Stimulated activated CD4-positive, alpha-beta T cell treated with anti-CD3 and anti-CD28 coated beads, TNF-alpha, amount 100 ng/mL, for 1 hour (primary cell): ENCODE results near the gene SOCS3.

ENCODE experiments used
- DNase-seq, 3 donors: peaks; one replicate each; pipeline ENCODE4 v3.0.0-alpha.2; 2020; ENCODE audit warnings: low read depth in 3 of 3, low spot score in 1 of 3

SOCS3 gene

DNA sequence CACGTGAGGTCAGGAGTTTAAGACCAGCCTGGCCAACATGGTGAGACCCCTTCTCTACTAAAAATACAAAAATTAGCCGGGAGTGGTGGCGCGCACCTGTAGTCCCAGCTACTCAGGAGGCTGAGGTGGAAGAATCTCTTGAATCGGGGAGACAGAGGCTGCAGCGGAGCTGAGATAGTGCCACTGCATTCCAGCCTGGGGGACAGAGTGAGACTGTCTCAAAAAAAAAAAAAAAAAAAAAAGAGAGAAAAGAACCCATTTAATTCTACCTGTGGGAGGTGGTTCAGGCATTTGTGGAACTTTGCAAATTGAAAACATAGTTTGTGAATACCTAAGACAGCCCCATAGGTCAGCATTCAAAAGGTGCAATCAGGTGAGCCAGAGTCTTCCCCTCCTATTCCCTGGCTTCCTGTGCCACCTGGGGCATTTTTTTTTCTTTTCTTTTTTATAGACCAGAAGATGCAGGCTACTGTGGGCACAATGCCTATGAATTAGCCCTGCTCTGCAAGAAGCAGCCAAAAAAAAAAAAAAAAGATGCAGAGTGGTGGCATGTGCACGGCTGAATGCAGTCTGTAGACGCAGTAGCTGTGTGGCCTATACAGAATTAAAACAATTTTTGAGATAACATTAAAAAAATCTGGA is 9.1 kb upstream of the SOCS3 start:
- no peak for DNase-seq

DNA sequence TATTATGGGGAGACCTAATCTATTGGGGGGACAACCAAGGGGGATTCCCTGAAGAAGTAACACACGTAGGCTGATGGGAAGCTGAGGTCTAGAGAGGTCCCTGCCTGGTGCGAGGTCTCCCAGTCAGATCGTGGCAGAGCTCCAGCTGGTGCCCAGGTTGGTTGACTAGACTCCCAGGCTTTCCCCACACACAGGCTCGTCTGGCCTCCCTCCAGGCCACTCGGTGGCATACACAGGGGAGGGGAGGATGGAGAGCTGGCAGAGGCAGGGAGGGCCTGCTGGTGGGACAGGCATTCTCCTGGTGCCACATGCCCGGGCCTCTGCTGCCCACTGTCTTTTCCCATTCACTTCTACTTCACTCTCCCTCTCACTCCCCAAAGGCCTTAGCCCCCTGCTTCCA is 8.5 kb upstream of the SOCS3 start:
- no peak for DNase-seq

DNA sequence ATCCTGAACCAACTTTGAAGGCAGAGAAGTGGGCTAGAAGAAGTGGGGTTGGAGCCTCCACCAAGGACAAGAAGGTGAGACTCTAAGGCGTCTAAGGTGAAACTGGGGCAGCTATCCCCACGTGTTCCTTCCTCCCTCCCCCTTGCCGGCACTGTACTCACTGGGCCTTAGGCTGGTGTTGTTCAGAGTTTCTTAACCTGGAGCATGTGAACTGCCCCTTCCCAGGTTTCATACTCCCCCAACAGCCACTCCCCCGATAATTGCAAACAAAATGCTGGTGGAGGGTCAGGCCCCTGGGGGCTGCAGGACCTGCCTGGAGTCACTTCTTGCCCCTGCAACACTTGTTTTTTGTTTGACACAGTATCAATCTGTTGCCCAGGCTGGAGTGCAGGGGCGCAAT is 7.3 kb upstream of the SOCS3 start:
- DNase-seq = no peak

DNA sequence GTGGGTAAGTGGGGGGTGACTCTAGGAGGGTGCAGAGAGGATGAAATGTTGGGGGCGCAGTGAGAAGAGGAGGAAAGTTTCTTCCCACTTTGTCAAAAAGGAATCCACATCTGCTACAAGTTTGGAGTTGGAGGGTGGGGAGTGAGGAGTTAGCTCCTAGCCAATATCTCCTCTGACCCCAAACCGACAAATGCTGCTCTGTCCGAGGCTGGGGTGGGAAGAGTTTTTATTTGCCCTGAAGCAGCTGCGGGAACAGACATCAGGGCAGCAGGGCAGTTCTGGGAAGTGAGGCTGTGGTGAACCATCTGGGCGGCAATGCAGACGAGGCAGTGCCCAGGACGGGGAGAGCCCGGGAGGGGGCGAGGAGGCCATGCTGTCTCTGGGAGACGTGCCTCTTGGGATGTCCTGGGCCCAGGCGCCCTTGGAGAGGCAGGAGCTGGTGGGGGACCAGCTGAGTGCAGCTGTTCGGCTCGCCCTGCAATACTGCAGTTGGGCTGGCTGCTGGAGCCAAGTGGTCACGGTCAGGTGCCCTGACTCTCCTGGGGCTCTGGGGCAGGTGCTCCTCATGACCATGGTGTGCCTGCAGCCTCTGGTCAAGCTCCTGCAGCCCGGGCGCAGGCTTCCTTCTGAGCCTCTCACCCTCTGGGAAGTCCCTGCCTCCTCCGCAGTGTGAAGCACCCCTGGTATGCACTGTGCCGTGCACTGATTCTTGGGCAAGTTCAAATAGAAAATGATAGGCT is 6.4 kb upstream of the SOCS3 start:
- DNase-seq = no peak

DNA sequence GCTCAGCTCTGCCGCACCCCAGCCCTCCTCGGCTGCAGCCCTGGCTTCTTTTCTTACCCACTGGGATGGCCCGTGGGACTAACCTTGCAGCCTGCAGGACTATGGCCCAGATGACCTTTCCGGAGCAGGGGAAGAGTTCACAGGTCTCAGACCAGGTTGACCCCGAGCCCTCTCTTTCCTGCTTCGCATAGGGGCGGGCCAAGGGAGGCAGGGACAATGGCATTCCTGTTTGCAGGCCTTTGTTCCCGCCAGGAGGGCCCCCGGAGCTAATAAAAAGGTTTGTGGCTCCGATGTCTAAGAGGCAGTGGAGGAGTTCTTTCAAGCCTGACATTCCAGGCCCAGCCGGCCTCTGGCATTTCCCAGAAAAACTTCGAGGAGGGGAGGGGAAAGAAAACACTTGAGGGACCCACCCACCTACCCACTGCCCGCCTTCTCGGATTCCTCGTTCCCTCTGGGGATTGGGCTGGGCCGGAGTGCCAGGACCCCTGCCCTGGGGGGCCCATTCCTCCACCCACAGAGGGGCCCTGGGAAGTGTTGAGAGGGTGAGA is 5.8 kb upstream of the SOCS3 start:
- no peak for DNase-seq

DNA sequence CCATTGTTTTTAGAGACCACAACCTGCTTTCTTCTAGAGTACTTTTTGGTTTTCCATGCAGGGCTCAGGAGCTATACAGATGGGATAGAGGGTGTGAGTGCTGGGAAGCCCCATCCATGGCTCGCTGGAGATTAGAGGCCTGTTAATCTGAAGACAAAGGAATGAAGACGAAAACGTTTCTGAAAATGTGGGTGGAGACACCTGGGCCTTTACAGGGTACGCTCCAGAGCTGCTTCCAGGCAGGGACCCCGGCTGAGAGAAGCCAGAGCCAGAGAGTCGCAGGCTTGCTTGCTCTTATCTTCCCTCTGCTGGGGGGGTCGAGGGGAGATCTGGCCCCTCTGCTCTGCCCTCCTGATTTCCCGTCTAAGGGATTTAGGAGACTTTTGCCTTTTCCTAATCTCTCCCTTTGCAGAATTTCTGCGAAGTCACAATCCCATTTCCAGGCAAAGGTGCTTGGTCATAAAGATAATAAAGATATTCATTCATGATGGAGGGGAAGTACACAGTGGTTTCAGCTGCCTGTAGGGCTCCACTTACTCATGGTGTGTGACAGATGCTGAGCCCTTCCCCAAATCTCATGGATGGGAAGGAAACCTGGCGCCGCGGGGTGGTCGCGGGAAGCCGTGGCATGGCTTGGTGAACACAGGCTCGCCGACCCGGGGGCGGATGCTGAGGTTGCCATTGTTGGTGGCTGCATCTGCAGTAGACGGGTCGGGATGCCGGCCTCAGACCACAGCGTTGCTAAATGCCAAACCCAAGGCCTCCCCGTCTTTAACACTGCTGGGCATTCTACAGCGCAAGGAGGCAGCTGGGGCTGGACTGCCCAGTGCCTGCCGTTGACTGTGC is 4.8 kb upstream of the SOCS3 start:
- no peak for DNase-seq

DNA sequence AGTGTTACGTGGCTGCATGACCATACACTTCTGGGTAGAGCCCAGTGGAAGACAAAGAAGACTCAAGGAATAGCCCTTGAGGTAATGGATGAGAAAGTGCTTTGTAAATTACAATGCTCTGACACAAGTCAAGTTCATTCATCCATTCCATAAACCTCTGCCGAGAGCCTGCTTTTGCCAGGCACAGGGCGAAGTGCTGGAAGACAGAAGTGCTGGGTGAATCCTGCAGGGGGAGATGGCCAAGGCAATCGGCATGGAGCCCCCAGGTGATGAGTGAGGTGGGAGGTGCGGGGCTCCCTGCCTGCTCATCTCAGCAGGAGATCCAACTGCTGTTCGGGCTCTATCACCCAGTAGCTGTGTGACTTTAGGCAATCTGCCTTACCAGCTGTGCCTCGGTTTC is 2.8 kb upstream of the SOCS3 start:
- no peak for DNase-seq

DNA sequence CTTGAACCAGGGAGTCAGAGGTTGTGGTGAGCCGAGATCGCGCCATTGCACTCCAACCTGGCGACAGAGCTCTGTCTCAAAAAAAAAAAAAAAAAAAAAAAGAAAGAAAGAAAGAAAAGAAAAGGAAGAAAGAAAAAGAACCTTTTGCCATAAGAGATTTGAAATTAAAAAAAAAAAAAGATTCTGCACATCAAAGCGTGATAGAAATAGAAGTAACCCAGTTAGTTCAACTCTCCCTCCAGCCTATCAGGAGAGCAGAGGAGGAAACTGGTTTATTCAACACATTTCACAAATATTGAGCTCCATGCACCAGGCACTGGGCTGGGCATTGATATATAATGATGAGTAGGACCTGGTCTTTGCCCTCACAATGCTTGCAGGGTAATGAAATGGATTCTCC is 2.4 kb upstream of the SOCS3 start:
- DNase-seq = no peak

DNA sequence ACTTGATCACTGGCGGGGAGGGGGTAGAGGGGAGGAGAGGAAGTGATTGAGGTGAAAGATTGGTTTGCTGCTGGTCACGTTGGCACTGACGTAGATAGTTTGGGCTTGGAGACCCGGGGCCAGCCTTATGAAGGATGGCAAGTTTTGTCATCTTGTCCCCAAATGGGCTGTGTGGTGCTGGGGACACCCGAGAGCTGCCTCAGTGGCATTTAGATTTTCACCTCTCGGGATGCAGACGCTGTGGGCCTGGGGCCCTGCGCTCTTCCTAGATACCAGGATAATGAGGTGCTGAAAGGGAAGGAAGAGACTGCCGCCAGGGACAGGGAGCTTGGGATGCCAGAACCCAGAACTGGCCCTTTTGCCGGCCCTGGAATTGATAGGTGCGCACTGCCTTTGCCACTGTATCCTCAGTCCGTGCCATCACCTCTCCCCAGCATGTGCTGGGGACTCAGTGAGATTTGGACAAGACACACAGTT is 1.4 kb upstream of the SOCS3 start:
- DNase-seq = no peak

DNA sequence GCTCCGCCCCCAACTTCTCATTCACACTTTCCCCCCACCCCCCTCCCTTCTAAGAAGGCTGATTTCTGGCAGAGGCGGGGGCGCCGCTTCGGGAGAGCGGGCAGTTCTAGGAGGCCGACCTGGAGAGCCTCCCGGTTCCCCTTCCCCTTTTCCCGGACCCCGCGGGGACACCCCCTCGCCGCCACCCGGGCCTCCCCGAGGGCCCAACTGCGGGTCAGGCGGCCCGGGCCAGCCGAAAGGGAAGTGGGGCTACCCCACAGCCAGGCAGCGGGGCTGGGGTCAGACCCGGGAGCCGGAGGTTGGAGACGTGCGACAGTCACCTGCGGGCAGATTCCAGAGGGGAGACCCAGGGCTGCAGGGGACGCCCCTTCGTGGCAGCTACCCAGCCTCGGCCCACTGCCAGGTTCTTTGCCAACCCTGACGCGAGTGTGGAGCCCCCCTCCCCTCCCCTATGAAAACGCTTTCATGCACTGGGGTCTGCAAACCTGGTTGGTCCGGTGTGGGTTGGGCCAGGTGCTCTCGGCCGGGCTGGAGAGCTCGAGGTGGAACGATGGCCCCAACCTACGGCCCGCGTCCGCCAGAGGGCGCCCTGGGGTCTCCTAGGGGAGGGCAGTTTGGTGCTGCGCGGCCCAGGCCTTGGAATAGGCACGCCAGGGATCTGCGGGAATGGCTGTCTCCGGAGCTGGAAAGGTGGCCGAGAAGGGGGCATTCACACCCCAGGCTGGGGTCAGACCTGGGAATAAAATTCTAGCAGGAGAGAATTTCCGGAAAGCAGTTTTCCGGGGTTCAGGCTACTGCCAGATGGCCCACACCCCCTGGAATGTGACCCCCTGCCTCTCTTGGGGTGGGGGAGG is 721 bp upstream of the SOCS3 start:
- DNase-seq = peak; percentile 69 to 93 (median 79)

DNA sequence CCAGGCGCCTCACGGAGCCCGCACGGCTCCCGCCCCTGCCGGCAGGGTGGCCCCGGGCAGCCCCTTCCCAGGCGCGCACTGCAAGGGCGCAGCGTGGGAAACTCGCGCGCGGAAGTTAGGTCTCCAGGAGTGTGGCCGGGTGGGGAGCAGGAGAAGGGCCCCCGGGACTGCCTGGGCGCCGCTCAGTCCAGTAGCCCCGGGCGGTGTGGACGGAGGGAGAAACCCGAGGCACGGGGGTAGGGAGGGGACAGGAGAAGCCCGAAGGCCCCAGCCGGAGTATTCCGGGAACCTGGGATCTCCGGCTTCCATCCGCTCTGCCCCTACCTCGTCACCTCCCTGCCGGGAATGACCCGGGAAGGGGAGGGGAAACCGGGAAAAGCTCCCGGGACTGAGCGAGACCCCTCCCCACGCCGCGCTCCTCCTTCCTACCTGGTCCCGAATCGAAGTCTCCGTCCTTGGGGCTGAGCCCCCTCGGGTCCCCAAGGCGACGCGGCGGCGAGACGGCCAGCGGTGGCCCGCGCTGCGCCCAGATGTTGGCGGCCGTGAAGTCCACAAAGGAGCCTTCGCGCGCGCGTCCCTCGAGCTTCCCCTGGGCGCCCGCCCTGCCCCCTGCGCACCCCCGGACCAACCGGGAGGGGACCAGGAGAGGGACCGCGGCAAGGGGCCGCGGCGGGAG is 418 bp downstream of the SOCS3 start:
- DNase-seq = no peak

DNA sequence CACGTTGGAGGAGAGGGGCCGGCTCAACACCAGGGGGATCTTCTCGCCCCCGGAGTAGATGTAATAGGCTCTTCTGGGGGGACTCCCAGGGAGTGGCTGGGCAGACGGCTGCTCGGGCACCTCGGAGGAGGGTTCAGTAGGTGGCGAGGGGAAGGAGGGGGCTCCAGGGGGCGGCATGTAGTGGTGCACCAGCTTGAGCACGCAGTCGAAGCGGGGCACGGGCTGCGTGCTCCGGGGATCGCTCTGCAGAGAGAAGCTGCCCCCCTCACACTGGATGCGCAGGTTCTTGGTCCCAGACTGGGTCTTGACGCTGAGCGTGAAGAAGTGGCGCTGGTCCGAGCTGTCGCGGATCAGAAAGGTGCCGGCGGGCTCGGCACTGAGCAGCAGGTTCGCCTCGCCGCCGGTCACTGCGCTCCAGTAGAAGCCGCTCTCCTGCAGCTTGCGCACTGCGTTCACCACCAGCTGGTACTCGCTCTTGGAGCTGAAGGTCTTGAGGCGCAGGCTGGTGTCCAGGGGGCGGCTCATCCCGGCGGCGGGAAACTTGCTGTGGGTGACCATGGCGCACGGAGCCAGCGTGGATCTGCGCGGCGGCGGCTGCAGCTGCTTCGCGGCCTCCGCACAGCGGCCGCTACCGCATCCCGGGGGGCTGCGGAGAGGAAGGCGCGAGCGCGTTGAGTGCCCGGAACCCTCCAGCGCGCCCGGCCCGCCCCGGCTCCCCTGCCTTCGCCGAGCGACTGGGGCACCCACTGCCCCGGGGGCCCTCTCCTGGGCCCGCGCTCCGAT is 1.1 kb downstream of the SOCS3 start:
- no peak for DNase-seq

DNA sequence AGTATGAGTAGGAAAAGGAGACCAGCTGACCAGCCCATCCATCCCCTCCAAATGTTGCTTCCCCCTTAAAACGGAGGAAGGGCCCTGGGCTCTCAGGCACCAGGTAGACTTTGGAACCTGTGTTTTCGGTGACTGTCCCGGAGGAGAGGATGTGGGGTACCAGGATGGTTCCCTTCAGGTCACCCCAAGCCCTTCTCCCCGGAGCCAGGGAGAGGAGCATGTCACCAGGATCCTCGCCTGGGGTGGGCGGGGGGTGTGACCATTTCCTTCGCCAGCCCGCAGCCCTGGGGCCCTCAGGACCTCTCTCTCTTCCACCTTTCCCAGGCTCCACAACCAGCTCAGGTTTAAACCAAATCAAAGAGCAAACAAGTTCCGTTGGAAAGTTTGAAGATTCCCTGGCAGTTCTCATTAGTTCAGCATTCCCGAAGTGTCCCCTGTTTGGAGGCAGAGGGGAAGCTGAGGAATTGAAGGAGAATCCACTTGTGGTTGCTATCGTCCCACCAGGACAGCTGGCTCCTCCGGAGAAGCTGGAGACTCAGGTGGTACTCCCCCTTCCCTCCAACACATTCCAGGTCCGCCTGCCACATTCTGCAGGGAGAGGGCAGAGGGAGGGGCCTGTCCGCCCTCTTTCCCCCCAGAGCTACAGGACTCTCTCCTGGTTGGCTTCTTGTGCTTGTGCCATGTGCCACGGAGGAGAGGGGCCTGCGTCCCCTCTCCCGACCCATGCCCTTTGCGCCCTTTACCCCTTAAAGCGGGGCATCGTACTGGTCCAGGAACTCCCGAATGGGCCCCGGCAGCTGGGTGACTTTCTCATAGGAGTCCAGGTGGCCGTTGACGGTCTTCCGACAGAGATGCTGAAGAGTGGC is 2.0 kb downstream of the SOCS3 start:
- DNase-seq = no peak

DNA sequence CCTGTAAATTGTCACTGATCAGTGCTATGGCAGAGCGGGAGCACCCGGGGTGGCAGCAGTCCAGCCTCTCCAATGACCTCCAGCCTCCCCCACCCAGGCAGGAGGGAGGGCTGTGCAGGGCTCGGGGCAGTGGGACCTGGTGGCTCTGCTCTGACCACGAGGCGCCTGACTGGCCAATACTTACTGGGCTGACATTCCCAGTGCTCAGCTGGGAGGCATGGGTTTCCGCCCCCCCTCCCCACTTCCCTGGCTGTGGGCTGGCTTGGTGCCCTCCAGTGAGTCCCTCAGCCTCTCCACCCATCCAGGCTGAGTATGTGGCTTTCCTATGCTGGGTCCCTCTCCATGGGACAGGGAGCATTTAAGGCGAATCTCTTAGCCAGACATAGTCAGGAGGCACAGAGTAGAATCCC is 2.7 kb downstream of the SOCS3 start:
- no peak for DNase-seq

DNA sequence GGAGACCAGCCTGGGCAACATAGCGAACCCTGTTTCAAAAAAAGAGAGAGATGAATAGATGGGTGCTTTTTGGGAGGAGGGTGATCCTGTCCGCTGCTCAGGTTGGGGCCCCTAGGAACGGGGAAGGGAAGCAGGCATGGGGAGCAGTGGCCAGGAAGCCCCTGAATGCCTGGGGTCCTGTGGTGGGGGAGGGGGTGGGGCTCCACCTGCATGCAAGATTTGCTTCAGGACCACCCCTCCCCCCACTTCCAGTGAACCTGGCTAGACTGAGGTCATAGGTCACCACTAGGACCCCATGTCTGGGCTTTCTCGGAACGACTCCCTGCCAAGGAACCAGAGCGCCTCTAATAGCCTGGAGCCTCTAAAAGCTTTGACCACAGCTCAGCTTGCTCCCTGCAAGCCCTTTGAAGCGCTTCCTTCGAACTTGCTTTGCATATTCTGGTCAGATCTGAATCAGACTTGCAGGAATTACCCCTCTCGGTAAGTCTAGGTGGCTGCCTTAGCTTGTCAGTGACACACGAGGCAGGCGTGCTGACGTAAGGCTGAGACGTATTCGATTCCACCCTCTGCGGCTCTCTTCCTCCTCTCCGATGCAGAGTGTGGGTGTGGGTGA is 3.7 kb downstream of the SOCS3 start:
- DNase-seq = peak; percentile 73 to 82 (median 76)

DNA sequence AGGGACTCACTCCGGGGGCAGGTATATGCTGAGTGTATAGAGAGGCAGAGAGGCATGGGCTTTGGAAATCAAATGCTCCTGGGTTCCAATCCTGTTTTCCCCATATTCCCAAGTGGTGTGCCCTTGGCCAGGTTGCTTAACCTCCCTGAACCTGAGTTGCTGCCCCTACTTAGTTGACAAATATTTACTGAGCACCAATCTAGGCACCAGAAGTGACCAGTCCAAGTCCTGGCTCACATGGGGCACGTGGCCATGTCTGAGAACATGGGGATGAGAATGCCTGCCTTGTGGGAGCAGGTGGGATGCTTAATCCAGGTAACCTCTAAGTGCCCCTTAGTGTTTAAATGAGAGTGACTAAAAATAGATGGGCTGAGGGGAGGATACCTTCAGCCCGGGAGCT is 4.2 kb downstream of the SOCS3 start:
- DNase-seq = no peak

DNA sequence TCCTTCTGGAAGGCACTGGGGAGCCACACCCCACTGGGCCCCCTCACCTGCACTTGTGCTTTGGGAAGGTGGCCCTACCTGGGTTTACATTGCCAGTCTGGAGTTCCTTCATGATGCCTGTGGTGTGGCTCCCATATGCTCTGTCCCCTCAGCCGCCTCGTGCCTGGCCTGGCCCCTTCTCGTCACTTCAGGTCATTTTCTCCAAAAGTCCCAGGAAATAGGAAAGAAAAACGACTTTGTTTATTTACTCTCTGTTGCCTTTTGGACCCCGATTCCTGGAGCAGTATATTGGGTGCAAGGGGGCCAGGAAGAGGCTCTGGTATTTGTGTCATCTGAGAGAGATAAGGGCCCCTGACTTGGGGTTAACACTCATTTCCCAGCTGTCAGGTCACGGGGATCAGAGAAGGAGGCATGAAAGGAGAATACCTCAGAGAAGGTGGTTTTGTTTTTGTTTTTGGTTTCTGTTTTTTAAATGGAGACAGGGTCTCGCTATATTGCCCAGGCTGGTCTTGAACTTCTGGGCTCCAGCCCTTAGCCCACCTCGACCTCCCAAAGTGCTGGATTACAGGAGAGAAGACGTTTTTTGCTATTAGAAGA is 4.7 kb downstream of the SOCS3 start:
- no peak for DNase-seq

DNA sequence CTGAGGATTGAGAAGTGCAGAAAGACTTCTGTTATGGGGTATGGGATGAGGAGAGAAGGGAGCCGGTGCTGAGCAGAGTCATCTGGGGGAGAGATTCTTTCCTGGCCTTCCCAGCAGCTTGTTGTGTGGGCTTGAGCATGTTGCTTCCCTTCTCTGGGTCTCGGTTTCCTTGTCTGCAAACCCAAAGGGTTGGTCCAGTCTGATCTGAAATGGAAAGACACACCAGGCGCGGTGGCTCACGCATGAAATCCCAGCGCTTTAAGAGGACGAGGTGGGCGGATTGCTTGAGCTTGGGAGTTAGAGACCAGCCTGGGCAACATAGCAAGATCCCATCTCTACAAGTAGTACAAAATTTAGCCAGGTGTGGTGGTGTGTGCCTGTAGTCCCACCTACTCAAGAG is 6.0 kb downstream of the SOCS3 start:
- DNase-seq = no peak
